Stimulated activated naive CD4-positive, alpha-beta T cell treated with Interleukin-2 at 50 U/mL for 16 hours (primary cell): ENCODE measurements around the gene GJA3.

Source experiments
- DNase-seq: peaks from one replicate; lab custom pipeline; 2025; lab: John Stamatoyannopoulos, UW

Gene GJA3

DNA sequence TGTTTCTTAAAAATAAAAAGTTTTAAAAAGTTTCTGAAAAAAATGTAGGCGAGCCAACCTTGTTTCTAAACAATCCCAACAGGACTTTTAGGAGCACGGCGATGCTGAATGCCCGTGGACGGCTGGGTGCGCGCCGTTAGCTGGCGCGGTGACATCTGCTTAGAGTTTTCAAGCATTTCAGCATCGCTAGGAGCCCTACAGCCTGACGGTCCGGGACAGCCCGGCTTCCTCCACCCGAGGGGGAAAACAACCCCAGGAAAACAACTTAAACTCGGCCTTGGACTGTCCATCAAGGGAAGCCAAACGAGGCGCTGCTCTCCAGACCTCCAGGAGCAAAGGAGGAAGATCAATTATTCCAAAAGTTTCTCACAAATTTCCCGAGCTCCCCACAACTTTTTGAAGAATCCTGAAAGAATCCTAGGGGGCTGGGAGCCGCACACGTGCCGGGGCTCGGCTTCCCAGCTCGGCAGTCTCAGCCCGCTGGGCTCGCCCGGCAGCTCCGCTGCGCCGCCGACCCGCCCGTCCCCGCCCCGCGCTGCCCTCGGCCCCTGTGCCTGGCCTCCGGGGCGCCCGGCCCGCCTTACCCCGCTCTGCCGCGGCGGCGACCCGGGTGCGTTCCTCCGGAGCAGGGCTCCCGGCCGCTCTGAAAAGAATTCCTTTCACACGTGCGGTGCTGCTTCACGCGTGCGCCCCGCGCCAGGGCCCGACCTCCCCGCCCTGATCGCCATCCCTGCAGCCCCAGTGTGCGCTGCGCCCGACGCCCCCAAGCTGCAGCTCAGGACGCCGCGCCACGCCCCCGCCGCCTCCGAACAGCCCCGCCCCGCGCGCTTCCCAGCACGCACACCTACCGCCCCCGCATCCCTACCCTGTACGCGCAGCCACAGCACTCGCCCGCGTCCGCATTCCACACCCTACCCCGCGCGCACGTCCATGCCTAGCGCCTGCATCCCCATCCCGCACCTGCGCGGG lies at the start of gene GJA3:
GJA3 (minus strand) TSS at position 747 of the 969 bp plus-strand sequence. CDS start 17,764 bp downstream, outside the sequence.
- DNase-seq = peak; percentile 42

GRCh38 chr13:20209948-20210347 lies 49.1 kb upstream of the GJA3 start:
- no peak for DNase-seq

- DNase-seq = no peak
These were observed 45.9 kb upstream of the GJA3 start for GRCh38 chr13:20206698-20207235.

DNA sequence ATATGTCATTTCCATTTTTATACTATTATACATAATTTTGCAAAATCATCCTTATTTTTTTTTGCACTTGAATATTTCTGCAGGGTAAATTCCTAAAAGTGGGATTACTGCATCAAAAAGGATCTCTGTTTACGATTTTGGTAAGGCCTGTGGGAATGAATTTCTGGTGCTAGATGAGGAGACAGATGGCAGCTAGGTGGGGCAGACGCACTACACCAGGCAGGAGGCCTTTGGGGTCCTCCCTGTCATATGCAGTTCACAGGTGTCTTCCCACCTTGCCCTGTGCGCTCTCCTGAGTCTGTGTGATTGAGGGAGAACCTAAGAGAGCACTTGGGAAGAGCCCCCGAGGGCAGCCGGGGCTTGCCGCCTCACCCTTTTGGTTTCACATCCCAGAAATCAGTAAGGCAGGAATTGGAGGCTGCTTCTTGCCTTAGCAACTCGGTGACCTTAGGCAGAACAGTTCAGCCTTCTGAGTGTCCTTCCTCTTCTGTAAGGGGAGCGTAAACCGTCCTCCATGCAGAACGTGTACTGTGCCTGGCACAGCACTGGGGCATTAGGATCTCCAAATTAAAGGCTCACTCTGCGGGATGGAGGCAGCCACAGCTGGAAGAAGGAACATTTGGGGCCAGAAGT lies 45.3 kb upstream of the GJA3 start:
- DNase-seq = no peak

DNA sequence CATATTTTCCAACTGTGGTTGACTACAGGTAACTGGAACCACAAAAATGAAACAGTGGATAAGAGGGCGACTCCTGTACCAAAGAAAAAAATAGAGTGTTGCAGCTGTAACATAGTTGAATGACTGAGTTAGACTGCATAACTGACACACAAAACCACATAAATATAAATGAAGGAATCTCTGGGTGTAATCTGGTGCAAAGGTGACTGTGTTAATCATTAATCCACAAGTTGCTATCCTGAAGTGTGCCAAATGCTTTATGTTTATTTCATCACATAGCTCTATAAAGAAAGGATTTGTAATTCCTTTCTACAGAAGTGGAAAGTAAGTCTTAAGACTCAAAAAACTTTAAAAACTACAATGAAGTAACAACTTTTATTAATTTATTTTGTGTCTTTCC lies 37.9 kb upstream of the GJA3 start:
- DNase-seq = no peak

- no peak for DNase-seq
These were observed 36.5 kb upstream of the GJA3 start for GRCh38 chr13:20197361-20197834.

GRCh38 chr13:20195801-20196200 lies 34.9 kb upstream of the GJA3 start:
- DNase-seq = no peak

DNA sequence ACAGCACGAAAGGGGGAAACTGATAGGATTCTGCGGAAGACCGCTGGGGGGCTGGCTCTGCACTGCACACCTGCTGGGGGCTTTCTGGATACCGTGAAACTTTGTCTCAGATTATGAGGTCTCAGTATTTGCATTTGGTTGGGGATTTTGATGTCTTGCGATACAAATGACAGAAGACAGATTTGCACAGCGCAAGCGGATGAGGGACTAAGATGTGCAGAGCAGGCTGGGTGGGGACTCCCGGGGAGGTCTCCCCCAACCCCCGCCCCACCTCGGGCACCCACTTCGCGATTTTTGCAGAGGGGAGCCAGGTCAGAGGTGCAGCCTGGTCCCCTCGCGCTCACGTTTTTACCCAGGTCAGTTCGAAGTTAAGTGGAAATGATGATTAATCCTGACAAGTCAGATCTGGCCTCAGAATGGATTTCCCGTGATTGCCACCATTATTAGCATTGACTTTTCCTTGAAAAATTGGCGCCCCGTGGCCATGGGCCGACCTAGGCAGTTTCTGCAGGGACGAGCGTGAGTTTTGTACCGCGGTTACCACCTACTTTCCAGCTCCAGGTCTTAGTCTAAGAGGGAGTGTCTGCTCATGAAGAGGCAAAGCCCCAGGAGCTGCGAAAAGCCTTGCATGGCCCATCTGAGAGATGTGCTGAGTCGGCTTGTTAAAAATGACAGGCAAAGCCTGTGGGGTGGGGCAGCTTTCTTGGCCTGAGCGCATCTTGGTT lies 33.2 kb upstream of the GJA3 start:
- no peak for DNase-seq

GRCh38 chr13:20193162-20193906 lies 32.5 kb upstream of the GJA3 start:
- no peak for DNase-seq

DNA sequence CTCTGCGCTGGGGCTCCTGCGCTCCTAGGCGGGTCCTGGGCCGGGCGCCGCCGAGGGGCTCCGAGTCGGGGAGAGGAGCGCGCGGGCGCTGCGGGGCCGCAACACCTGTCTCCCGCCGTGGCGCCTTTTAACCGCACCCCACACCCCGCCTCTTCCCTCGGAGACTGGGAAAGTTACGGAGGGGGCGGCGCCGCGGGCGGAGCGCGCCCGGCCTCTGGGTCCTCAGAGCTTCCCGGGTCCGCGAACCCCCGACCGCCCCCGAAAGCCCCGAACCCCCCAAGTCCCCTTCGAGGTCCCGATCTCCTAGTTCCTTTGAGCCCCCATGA lies 31.9 kb upstream of the GJA3 start, which contains the start of gene GJB2:
GJB2 (minus strand) TSS at position 103 of the 326 bp plus-strand sequence. CDS start 3,357 bp downstream, outside the sequence.
- DNase-seq = no peak

GRCh38 chr13:20192158-20192835 lies 31.4 kb upstream of the GJA3 start:
- no peak for DNase-seq

DNA sequence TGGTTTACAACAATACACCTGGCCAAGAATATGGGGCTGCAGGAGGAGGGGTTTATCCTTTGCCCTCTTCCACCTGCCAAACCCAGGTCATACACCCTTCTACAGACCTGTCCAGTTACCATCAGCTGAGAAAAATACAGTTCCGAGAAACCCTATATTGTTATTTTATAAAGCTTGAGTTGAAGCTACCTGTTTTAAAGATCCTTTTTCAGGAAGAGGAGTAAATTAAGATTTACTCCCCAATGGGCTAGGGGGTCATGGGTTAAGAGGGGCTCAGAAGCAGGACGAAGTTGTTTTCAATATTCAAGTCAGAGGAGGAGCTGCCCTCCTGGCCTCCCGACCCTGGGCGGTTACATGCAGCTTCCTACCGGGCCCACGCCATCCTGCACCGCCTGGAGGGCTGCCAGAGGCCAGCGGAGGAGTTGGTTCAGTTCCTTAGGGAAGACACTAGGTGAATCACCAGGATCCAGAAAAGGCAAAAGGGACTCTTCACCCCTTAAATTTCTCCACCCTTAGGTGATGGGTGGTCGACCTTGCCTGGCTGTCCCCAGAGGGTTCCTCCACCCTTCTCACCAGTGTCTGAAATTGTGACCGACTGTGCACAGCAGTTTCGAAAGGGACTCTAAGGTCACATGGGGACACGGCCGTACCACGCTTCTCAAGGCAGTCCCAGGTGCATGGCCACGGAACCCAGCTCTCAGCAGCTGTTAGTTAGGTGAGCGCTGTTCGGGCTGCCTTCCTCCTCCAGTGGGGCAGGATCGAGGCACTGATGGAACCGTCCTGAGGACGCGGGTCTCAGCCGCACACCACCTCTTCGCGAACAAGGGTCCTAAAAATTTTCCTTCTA lies 30.7 kb upstream of the GJA3 start:
- no peak for DNase-seq

DNA sequence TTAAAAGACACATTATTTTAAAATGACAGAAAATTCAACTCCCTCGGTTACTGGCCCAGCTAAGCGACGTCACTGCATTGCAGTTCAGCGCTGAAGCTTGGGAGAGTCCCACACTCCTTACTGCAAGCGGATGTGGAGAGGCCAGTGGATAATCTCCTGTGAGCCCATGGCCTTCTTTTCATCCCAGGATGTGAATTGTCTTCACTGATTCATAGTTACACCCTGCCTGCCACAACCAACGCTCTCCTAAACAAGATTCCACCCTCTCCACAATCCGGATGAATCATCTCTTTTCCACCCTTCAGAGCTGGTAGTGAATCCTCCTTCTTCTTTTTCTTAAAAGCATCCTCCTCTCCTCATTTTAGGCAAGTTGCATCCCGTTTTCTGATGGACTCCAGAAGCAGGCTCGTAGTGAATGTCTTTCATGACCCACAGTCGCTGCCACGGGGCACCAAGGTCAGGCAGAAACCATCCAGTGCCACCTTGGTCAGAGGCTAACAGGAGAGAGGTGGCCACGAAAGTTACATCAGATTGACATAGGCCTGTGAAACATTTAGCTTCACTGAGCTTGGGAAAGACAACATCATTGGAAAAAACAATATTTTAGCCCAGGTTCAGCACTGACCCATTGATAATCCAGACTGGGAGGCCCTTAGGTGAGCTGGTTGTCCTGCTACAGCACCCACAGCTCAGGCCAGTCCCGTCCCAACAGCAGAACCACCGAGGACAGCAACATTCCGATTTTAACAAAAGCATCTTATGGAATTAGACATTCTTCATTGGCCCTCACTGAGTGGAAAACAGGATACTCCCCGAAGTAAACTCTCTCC lies 29.8 kb upstream of the GJA3 start:
- DNase-seq = no peak

DNA sequence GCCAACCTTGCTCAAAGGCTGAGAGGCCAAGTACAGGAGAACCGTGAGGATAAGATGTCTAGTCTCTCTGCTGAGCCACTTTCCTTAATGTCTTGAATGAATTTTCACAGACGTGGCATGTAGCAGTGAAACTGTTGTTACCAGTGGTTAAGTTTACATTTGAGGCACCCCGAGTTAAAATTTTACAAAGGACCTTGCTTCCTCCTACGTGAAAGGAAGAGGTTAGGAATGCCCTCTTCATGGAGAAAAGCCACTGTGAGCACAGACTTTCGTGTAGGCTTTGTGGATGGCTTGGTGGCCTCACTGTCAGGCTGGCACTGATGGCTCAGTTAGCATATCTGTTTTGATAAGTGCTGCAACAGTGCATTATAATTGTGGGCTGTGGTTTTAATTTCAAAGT lies 29.2 kb upstream of the GJA3 start:
- no peak for DNase-seq

DNA sequence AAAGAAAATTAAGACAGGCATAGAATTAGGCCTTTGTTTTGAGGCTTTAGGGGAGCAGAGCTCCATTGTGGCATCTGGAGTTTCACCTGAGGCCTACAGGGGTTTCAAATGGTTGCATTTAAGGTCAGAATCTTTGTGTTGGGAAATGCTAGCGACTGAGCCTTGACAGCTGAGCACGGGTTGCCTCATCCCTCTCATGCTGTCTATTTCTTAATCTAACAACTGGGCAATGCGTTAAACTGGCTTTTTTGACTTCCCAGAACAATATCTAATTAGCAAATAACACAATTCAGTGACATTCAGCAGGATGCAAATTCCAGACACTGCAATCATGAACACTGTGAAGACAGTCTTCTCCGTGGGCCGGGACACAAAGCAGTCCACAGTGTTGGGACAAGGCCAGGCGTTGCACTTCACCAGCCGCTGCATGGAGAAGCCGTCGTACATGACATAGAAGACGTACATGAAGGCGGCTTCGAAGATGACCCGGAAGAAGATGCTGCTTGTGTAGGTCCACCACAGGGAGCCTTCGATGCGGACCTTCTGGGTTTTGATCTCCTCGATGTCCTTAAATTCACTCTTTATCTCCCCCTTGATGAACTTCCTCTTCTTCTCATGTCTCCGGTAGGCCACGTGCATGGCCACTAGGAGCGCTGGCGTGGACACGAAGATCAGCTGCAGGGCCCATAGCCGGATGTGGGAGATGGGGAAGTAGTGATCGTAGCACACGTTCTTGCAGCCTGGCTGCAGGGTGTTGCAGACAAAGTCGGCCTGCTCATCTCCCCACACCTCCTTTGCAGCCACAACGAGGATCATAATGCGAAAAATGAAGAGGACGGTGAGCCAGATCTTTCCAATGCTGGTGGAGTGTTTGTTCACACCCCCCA lies 28.1 kb upstream of the GJA3 start:
- no peak for DNase-seq

DNA sequence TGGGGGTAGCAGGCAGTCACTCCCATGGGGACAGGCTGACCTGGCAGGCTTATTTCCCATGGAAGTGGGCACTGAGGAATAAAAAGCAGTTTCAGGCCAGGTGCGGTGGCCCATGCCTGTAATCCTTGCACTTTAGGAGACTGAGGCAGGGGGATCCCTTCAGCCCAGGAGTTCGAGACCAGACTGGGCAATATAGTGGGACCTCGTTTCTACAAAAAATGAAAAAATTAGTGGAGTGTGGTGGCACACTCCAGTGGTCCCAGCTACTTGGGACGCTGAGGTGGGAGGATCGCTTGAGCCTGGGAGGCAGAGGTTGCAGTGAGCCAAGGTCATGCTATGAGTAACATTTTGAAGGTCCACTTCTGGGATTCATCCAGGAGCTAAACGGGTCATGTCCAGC lies 25.9 kb upstream of the GJA3 start:
- no peak for DNase-seq

DNA sequence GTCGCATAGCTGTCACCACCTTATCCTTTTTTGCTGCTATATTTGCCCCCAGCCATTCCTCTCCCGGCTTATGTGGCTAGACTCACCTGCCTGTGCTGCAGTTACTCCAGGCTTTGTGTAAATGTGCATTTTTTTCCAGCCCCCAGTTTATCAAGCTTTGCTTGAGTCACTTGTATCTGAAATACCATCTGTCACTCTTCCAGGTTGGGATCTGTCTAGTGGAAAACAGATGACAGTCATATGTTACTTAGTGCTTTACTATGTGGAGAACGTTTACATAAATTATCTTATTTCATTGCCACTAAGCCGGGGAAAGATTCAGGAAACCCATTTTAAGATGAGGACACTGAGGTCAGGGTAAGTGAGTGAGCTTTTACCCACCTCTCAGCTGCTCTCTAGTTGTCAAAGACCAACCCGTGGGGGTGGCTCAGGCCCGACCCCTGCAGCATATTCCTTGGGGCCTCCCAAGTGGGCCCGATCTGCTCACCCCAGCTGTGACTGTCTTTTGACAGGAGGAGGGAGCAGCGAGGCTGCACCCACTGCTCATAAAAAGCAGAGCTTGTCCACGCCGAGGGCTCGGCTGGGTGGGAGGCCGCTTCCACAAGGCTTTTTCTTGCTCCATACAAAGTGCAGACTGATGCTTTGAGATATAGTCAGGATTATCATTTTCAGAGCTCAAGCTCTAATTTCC lies 24.7 kb upstream of the GJA3 start:
- DNase-seq = no peak
